Measurements from ENCODE around the gene HMG20B.

DNA sequence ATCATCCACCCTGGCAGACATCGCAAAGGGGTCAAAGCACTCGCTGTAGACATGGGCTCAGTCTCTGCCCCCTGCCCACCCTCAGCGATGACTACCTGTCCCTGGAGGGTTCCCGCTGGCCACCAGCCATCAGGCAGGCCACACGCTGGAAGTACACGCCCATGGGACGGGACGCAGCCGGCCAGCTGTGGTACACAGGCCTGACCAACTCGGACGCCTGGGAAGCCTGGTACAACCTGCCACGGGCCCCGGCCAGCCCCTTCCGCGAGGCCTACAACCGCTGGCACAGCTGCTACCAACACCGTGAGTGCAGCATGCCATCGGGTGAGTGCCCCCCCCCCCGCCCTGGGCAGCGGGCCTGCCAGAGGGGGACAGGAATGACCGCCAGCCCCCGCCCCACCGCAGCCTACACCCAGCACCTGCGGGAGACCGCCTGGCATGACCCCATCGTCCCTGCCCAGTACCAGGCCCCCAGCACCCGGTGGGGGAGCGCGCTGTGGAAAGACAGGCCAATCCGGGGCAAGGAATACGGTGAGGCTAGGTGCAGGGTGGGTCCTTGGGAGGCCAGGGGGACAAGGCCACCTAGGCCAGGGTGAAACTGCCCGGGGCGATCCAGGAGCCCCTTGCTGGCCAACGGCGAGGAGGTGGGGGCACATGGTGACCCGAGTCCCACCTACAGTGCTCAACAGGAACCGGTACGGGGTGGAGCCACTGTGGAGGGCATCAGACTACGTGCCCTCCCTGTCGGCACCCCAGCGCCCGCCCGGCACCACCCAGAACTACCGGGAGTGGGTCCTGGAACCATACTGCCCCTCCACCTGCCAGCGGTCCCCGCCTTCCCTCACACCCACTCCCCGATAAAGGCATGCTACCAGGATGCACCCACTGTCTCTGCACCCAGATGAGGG is 29.3 kb upstream of the HMG20B start:
- TF ChIP-seq, protein P1, sequence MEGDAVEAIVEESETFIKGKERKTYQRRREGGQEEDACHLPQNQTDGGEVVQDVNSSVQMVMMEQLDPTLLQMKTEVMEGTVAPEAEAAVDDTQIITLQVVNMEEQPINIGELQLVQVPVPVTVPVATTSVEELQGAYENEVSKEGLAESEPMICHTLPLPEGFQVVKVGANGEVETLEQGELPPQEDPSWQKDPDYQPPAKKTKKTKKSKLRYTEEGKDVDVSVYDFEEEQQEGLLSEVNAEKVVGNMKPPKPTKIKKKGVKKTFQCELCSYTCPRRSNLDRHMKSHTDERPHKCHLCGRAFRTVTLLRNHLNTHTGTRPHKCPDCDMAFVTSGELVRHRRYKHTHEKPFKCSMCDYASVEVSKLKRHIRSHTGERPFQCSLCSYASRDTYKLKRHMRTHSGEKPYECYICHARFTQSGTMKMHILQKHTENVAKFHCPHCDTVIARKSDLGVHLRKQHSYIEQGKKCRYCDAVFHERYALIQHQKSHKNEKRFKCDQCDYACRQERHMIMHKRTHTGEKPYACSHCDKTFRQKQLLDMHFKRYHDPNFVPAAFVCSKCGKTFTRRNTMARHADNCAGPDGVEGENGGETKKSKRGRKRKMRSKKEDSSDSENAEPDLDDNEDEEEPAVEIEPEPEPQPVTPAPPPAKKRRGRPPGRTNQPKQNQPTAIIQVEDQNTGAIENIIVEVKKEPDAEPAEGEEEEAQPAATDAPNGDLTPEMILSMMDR (conservative IDR thresholded peaks at IDR 0.05; ENCODE audit: low read depth, low read length), result no peak
- TF ChIP-seq EZH2phosphoT487 (IDR thresholded peaks at IDR 0.05; ENCODE audit: borderline replicate concordance, low read length) (no peak), EZH2 (IDR thresholded peaks at IDR 0.05; ENCODE audit: low read length, unreplicated experiment) (no peak)

Measured in PC-3 (cell line).